ENCODE measurements around the gene ALAD. TPM values are rescaled to one million over a fixed set of nuclear protein-coding genes. Genes with fewer than 3 reads are reported as not detected.

ALAD gene
- total and polyA plus RNA-seq, 2 of the 13 experiments (the other 11 are each of a cell fraction or from before 2014, with no cell fraction given), result 21.8 to 30.1 TPM

DNA sequence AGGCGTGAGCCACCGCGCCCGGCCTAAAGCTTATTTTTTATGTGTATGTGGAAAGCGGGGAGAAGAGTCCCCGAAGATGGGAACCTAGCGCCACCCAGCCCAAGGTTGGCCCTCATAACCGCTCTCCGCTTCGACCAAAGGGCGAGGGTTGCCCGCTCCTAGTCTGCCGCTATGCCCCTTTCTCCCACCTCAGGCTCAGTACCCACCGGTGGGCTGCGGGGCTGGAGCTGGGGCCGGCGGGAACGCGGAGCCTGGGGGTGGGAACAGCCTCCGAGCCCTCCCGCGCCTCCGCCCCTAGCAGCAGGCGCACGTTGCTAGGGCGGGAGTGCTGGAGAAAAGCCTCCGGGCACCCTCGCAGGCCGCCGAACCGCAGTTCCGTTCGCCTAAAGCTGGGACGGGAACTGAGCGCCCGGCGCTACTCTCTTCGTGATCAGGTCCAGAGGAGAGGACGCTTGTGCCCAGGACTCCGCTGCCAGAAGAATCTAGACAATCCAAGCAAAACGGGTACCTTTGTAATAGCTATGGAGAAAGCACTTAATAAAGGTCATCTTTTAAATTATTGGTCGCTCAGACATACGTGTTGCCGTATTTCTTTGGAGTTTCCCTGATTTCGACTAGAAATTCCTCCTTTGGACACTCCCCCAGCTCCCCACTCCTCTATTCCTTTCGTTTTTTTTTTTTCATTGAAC, 60.9 kb downstream of the ALAD start, which contains the start of gene WDR31 (continued):
- TF ChIP-seq, protein P1, sequence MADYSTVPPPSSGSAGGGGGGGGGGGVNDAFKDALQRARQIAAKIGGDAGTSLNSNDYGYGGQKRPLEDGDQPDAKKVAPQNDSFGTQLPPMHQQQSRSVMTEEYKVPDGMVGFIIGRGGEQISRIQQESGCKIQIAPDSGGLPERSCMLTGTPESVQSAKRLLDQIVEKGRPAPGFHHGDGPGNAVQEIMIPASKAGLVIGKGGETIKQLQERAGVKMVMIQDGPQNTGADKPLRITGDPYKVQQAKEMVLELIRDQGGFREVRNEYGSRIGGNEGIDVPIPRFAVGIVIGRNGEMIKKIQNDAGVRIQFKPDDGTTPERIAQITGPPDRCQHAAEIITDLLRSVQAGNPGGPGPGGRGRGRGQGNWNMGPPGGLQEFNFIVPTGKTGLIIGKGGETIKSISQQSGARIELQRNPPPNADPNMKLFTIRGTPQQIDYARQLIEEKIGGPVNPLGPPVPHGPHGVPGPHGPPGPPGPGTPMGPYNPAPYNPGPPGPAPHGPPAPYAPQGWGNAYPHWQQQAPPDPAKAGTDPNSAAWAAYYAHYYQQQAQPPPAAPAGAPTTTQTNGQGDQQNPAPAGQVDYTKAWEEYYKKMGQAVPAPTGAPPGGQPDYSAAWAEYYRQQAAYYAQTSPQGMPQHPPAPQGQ (CRISPR knock-in tag; IDR thresholded peaks at IDR 0.05; ENCODE audit: borderline replicate concordance), result no peak
- no peak for TF ChIP-seq ZNF570 (CRISPR knock-in tag; IDR thresholded peaks at IDR 0.05; ENCODE audit: borderline replicate concordance)
- TF ChIP-seq, protein P2, sequence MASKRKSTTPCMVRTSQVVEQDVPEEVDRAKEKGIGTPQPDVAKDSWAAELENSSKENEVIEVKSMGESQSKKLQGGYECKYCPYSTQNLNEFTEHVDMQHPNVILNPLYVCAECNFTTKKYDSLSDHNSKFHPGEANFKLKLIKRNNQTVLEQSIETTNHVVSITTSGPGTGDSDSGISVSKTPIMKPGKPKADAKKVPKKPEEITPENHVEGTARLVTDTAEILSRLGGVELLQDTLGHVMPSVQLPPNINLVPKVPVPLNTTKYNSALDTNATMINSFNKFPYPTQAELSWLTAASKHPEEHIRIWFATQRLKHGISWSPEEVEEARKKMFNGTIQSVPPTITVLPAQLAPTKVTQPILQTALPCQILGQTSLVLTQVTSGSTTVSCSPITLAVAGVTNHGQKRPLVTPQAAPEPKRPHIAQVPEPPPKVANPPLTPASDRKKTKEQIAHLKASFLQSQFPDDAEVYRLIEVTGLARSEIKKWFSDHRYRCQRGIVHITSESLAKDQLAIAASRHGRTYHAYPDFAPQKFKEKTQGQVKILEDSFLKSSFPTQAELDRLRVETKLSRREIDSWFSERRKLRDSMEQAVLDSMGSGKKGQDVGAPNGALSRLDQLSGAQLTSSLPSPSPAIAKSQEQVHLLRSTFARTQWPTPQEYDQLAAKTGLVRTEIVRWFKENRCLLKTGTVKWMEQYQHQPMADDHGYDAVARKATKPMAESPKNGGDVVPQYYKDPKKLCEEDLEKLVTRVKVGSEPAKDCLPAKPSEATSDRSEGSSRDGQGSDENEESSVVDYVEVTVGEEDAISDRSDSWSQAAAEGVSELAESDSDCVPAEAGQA (IDR thresholded peaks at IDR 0.05; ENCODE audit: low read depth), result peak; percentile 76
- TF ChIP-seq, protein P2 (CRISPR knock-in tag; IDR thresholded peaks at IDR 0.05; ENCODE audit: borderline replicate concordance), result no peak; the same call in 1 of the 2 replicates
- TF ChIP-seq ZSCAN21 (CRISPR knock-in tag; IDR thresholded peaks at IDR 0.05; ENCODE audit: borderline replicate concordance), result peak; percentile 90; the same call in 1 of the 2 replicates
- TF ChIP-seq, protein P3, sequence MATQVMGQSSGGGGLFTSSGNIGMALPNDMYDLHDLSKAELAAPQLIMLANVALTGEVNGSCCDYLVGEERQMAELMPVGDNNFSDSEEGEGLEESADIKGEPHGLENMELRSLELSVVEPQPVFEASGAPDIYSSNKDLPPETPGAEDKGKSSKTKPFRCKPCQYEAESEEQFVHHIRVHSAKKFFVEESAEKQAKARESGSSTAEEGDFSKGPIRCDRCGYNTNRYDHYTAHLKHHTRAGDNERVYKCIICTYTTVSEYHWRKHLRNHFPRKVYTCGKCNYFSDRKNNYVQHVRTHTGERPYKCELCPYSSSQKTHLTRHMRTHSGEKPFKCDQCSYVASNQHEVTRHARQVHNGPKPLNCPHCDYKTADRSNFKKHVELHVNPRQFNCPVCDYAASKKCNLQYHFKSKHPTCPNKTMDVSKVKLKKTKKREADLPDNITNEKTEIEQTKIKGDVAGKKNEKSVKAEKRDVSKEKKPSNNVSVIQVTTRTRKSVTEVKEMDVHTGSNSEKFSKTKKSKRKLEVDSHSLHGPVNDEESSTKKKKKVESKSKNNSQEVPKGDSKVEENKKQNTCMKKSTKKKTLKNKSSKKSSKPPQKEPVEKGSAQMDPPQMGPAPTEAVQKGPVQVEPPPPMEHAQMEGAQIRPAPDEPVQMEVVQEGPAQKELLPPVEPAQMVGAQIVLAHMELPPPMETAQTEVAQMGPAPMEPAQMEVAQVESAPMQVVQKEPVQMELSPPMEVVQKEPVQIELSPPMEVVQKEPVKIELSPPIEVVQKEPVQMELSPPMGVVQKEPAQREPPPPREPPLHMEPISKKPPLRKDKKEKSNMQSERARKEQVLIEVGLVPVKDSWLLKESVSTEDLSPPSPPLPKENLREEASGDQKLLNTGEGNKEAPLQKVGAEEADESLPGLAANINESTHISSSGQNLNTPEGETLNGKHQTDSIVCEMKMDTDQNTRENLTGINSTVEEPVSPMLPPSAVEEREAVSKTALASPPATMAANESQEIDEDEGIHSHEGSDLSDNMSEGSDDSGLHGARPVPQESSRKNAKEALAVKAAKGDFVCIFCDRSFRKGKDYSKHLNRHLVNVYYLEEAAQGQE (IDR thresholded peaks at IDR 0.05; ENCODE audit: borderline replicate concordance in 1 of 2, low read depth in 1 of 2, low read length in 2 of 2), result peak in 1 of 2 experiments; percentile 29; a peak in 1 of 4 replicates
- TF ChIP-seq ZNF749 (CRISPR knock-in tag; IDR thresholded peaks at IDR 0.05; ENCODE audit: borderline replicate concordance), result peak; percentile 82; the same call in 1 of the 2 replicates
- peak; percentile 90 for TF ChIP-seq ZNF460 (CRISPR knock-in tag; IDR thresholded peaks at IDR 0.05; ENCODE audit: borderline replicate concordance)
- TF ChIP-seq, protein P4, sequence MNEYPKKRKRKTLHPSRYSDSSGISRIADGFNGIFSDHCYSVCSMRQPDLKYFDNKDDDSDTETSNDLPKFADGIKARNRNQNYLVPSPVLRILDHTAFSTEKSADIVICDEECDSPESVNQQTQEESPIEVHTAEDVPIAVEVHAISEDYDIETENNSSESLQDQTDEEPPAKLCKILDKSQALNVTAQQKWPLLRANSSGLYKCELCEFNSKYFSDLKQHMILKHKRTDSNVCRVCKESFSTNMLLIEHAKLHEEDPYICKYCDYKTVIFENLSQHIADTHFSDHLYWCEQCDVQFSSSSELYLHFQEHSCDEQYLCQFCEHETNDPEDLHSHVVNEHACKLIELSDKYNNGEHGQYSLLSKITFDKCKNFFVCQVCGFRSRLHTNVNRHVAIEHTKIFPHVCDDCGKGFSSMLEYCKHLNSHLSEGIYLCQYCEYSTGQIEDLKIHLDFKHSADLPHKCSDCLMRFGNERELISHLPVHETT (CRISPR knock-in tag; conservative IDR thresholded peaks at IDR 0.05), result peak; percentile 76; the same call in 1 of the 2 replicates
- no peak for TF ChIP-seq ZNF329 (CRISPR knock-in tag; IDR thresholded peaks at IDR 0.05; ENCODE audit: low read depth)
- no peak for TF ChIP-seq CENPX (CRISPR knock-in tag; IDR thresholded peaks at IDR 0.05)
- peak; percentile 86 for TF ChIP-seq ZMYM3 (CRISPR knock-in tag; IDR thresholded peaks at IDR 0.05)
- no peak for TF ChIP-seq NR3C1 (CRISPR knock-in tag; IDR thresholded peaks at IDR 0.05)
- peak; percentile 73; the same call in 1 of the 2 replicates for TF ChIP-seq ZNF431 (CRISPR knock-in tag; IDR thresholded peaks at IDR 0.05; ENCODE audit: borderline replicate concordance, low read depth)

Measured in HepG2 (cell line).